SU-DHL-6 (cell line): ENCODE measurements around the gene GABRA4.

Experiments
- CTCF ChIP-seq: fragments of 200-600 bp; sonication (generic); IDR thresholded peaks from one replicate; pipeline ENCODE4 v1.5.1; 2017; ENCODE audit warnings: antibody characterized with exemption, mild to moderate bottlenecking, low read length, moderate library complexity; ENCODE audit not compliant: insufficient read depth, poor library complexity, severe bottlenecking
- EZH2phosphoT487 ChIP-seq: fragments of 200-600 bp; sonication (generic), shearing (Covaris generic); conservative IDR thresholded peaks from 2 replicates; pipeline ENCODE4 v1.6.1; 2018; ENCODE audit warnings: mild to moderate bottlenecking, antibody characterized with exemption, low read length, moderate library complexity, mixed read lengths

- TF ChIP-seq EZH2phosphoT487 (no peak), CTCF (no peak)
These were observed 106.7 kb downstream of the GABRA4 start for GRCh38 chr4:46886711-46887110.
